GM12891 (cell line): ENCODE results near the gene CATSPERB.

Experiments used
- POLR2A ChIP-seq: IDR thresholded peaks from 2 replicates; pipeline ENCODE4 v1.6.1; 2011; ENCODE audit warnings: low read depth, low read length, control low read depth
- SPI1 ChIP-seq: IDR thresholded peaks from 2 replicates; pipeline ENCODE4 v1.6.1; 2011; ENCODE audit warnings: low read depth, low read length, control low read depth
- TAF1 ChIP-seq: IDR thresholded peaks from 2 replicates; pipeline ENCODE4 v1.6.1; 2011; ENCODE audit warnings: low read depth, low read length, control low read depth

DNA sequence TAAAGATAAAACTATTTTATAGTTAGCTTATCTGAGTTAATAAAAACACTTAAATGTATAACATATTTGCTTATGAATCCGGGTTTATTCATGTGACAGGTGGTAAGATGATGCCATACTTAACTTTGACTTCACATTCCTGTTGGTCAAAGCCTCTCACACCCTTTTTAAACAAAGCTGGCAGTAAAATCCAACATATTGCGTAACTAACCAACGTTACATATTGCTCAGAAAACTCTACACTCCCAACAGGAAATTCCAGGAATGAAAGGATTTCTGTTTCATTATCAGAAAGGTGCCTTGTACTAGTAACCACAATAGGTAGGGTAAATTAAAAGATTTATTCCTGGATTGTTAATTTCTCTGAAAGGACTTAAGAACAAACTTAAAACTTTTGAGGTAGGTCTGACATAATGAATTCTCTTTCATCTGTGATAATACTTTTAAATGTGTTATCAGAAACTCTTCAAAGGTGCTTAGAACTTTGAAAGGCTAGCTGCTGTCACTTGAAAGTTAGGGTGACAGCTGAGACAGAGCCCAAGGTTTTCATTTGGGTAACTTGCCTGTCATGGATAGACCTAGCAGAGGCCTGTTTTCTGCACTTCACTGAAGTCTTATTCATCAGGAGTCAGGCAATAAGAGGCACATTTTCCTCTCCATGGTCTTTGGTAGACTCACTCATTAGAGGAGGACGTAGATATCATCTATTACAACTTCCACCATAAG lies 23.8 kb upstream of the CATSPERB start:
- TF ChIP-seq SPI1 (no peak), POLR2A (no peak), TAF1 (no peak)
